Fibroblast of lung (primary cell): ENCODE measurements around the gene AZGP1.

Experiments
- CTCF ChIP-seq, 2 donors: IDR thresholded peaks in 1 of 2; conservative IDR thresholded peaks in 1 of 2; 1 replicate in 1 of 2; 2 replicates in 1 of 2; pipeline ENCODE4 v1.5.1; 2011 to 2012; ENCODE audit warnings: low read length in 2 of 2, control low read depth in 1 of 2, inconsistent platforms in 1 of 2, low read depth in 1 of 2, mild to moderate bottlenecking in 1 of 2
- EZH2 ChIP-seq: IDR thresholded peaks from 2 replicates; pipeline ENCODE4 v1.5.1; 2012; ENCODE audit warnings: low read length, control low read depth, mild to moderate bottlenecking; ENCODE audit errors: missing control alignments

GRCh38 chr7:99997545-99998137, 21.8 kb upstream of the AZGP1 start:
- peak in 1 of 2 donors; percentile 28 for TF ChIP-seq CTCF (conservative IDR thresholded peaks at IDR 0.05 in 1 of 2, IDR thresholded peaks at IDR 0.05 in 1 of 2; ENCODE audit: low read depth in 1 of 2, low read length in 2 of 2)
- TF ChIP-seq EZH2 = no peak
